Measurements from ENCODE around the gene ZBED6.

DNA sequence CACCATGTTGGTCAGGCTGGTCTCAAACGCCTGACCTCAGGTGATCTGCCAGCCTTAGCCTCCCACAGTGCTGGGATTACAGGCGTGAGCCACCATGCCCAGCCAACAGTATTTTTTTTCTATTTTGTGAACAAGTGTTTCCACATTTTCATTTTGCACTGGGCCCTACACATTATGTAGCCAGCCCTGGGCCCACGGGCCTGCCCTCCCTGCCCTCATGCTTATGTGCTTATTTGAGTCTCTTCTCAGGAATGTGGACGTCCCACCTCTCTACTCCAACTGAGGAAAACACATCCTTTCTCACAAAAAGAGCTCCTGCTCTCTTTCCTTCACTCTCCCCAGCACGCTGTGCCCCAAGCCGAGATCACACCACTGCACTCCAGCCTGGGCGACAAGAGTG is 13.5 kb upstream of the ZBED6 start:
- TF ChIP-seq POLR2AphosphoS5 (IDR thresholded peaks at IDR 0.05; ENCODE audit: low read depth, low read length) (no peak), POLR2A (IDR thresholded peaks at IDR 0.05; ENCODE audit: low read depth, low read length) (no peak), TAF1 (IDR thresholded peaks at IDR 0.05; ENCODE audit: borderline replicate concordance, low read depth, low read length) (no peak)
